H1 (cell line): Measurements from ENCODE around the gene FSIP1. TPM values are rescaled to one million over a fixed set of nuclear protein-coding genes. Genes with fewer than 3 reads are reported as not detected.
A peak's percentile ranks its signal among the peaks of the same experiment; 100 is the strongest.

Experiments
- ASH2L ChIP-seq: fragments of 200-600, 300-600 bp; sonication (generic); IDR thresholded peaks from one replicate; pipeline ENCODE4 v1.7.1; 2017; ENCODE audit warnings: low read length
- ATF2 ChIP-seq: IDR thresholded peaks from 2 replicates; pipeline ENCODE4 v1.6.1; 2012; ENCODE audit warnings: low read length, inconsistent platforms
- CTBP2 ChIP-seq: IDR thresholded peaks from 2 replicates; pipeline ENCODE4 v1.7.0; 2011; ENCODE audit warnings: borderline replicate concordance, mild to moderate bottlenecking, moderate library complexity, mixed read lengths, low read length; ENCODE audit not compliant: insufficient read depth, insufficient read length
- HDAC2 ChIP-seq, 2 experiments: fragments of 300-600 bp in 1 of 2; sonication (generic) in 1 of 2; IDR thresholded peaks; 2 replicates each; pipeline ENCODE4 v1.6.1; 2011 to 2012; ENCODE audit warnings: low read depth in 2 of 2, low read length in 2 of 2, mild to moderate bottlenecking in 2 of 2, moderate library complexity in 2 of 2, borderline replicate concordance in 1 of 2, inconsistent platforms in 1 of 2
- JUN ChIP-seq: IDR thresholded peaks from 2 replicates; pipeline ENCODE4 v1.6.1; 2011; ENCODE audit warnings: low read depth, mild to moderate bottlenecking, improper control_type of control experiment, low read length
- JUND ChIP-seq: IDR thresholded peaks from 2 replicates; pipeline ENCODE4 v1.6.1; 2011; ENCODE audit warnings: mild to moderate bottlenecking, improper control_type of control experiment, low read length
- KDM4A ChIP-seq: IDR thresholded peaks from one replicate; pipeline ENCODE4 v1.7.1; 2012; ENCODE audit warnings: low read depth, mild to moderate bottlenecking, moderate library complexity, low read length, inconsistent platforms; ENCODE audit not compliant: severe bottlenecking
- KDM5A ChIP-seq: fragments of 200-600 bp; IDR thresholded peaks from 2 replicates; pipeline ENCODE4 v1.7.1; 2012; ENCODE audit warnings: mild to moderate bottlenecking, low read length, inconsistent platforms, mixed read lengths
- NANOG ChIP-seq: IDR thresholded peaks from 2 replicates; pipeline ENCODE4 v1.6.1; 2011; ENCODE audit warnings: low read length, low read depth, mild to moderate bottlenecking, inconsistent platforms; ENCODE audit not compliant: insufficient read depth, poor library complexity, severe bottlenecking
- POLR2AphosphoS5 ChIP-seq: IDR thresholded peaks from 2 replicates; pipeline ENCODE4 v1.6.1; 2011; ENCODE audit warnings: low read depth, low read length
- RAD21 ChIP-seq, 2 experiments: IDR thresholded peaks in 1 of 2; conservative IDR thresholded peaks in 1 of 2; 2 replicates each; pipeline ENCODE4 v1.6.1; 2011; ENCODE audit warnings: low read depth in 2 of 2, low read length in 2 of 2, improper control_type of control experiment in 1 of 2, inconsistent platforms in 1 of 2, mild to moderate bottlenecking in 1 of 2, moderate library complexity in 1 of 2
- SIN3A ChIP-seq, 2 experiments: IDR thresholded peaks in 1 of 2; conservative IDR thresholded peaks in 1 of 2; 2 replicates each; pipeline ENCODE4 v1.6.1; 2011 to 2012; ENCODE audit warnings: low read length in 2 of 2, improper control_type of control experiment in 1 of 2, low read depth in 1 of 2, mild to moderate bottlenecking in 1 of 2
- SIRT6 ChIP-seq: IDR thresholded peaks from one replicate; pipeline ENCODE4 v1.7.1; 2012; ENCODE audit warnings: low read length, inconsistent platforms
- SRF ChIP-seq: IDR thresholded peaks from 2 replicates; pipeline ENCODE4 v1.6.1; 2011; ENCODE audit warnings: mild to moderate bottlenecking, low read depth, low read length, moderate library complexity
- TAF1 ChIP-seq: IDR thresholded peaks from 2 replicates; pipeline ENCODE4 v1.6.1; 2011; ENCODE audit warnings: mild to moderate bottlenecking, low read depth, low read length
- TBP ChIP-seq: IDR thresholded peaks from 2 replicates; pipeline ENCODE4 v1.6.1; 2011; ENCODE audit warnings: low read depth, low read length, improper control_type of control experiment
- polyA plus RNA-seq, 7 experiments: library from polyadenylated mRNA; depleted of rRNA in 3 of 7; stranded (reverse) in 5 of 7; unstranded in 2 of 7; fragments of >200 nt in 5 of 7; fragments of 200-250 nt in 2 of 7; gene quantifications; 1 replicate in 5 of 7; 2 replicates in 1 of 7; 4 replicates in 1 of 7; pipeline versions ENCODE4 v1.2.1 to v1.2.3, GENCODE V29; 2011 to 2013; ENCODE audit warnings: missing spikeins in 2 of 7, mixed read lengths in 2 of 7
- total RNA-seq: library from RNA; stranded (reverse); fragmentation: NEBNext Ultra II Directional; extraction: Animal tissue kit (Norgen Biotek cat#: 25700); gene quantifications from 2 replicates; pipeline ENCODE4 v1.2.1, GENCODE V29; 2021
- TF ChIP-seq, protein P1 (sequence below): IDR thresholded peaks from 2 replicates; pipeline ENCODE4 v1.6.1; 2011; ENCODE audit warnings: low read length, improper control_type of control experiment
- TF ChIP-seq, protein P2 (sequence below): IDR thresholded peaks from 2 replicates; pipeline ENCODE4 v1.6.1; 2011; ENCODE audit warnings: low read depth, mild to moderate bottlenecking, low read length; ENCODE audit not compliant: insufficient read depth
- TF ChIP-seq, protein P3 (sequence below): IDR thresholded peaks from 2 replicates; pipeline ENCODE4 v1.6.1; 2012; ENCODE audit warnings: inconsistent platforms

Gene FSIP1
- total and polyA plus RNA-seq, 2 of the 8 experiments (the other 6 are each of a cell fraction or from before 2014, with no cell fraction given), result 0.18 to 1.3 TPM

DNA sequence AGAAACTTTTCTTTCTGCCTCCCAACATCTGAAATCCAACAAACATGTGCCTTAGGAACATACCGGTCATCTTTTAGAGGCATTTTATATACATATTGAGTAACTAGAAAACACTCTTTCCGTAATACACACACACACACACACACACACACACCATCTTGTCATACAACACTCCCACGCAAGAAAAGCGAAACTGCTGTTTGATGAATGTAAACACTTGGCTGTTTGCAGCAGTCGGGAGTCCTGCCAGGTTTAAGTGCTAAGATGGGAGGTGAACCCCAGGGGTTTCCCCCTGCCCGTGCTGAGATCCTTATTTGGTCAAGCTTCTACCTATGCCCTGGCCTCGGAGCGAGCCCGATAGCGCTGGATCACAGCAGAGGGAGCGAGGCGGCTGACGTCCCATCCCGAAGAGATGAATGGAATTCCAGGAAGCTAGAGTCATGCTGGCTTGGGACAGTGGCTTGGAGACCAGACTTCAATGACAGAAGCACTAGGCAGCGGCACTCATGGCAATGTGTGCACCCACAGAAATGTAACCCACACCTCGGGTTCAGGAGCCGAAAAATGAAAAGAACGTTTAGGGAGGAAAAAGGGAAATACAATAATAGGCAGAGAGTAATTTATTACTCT lies 203.0 kb downstream of the FSIP1 start (continued):
- TF ChIP-seq, protein P1, sequence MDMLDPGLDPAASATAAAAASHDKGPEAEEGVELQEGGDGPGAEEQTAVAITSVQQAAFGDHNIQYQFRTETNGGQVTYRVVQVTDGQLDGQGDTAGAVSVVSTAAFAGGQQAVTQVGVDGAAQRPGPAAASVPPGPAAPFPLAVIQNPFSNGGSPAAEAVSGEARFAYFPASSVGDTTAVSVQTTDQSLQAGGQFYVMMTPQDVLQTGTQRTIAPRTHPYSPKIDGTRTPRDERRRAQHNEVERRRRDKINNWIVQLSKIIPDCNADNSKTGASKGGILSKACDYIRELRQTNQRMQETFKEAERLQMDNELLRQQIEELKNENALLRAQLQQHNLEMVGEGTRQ, result no peak
- TF ChIP-seq POLR2AphosphoS5 (peak; percentile 80; the same call in 1 of the 2 replicates), RAD21 (IDR thresholded peaks at IDR 0.05 in 1 of 2, conservative IDR thresholded peaks at IDR 0.05 in 1 of 2; ENCODE audit: low read depth in 2 of 2, low read length in 2 of 2) (peak in 1 of 2 experiments; percentile 1; a peak in 2 of 4 replicates), KDM5A (no peak), JUND (peak; percentile 87), ASH2L (no peak), ATF2 (no peak; the same call in 1 of the 2 replicates), JUN (peak; percentile 73; the same call in 1 of the 2 replicates), TAF1 (peak; percentile 44; the same call in 1 of the 2 replicates), SRF (peak; percentile 98), TBP (peak; percentile 16; the same call in 1 of the 2 replicates), CTBP2 (peak; percentile 79), HDAC2 (IDR thresholded peaks at IDR 0.05; ENCODE audit: borderline replicate concordance in 1 of 2, low read depth in 2 of 2, low read length in 2 of 2) (no peak; a peak in 1 of 4 replicates), KDM4A (no peak), NANOG (peak; percentile 65), SIRT6 (no peak), SIN3A (conservative IDR thresholded peaks at IDR 0.05 in 1 of 2, IDR thresholded peaks at IDR 0.05 in 1 of 2; ENCODE audit: low read depth in 1 of 2, low read length in 2 of 2) (peak in 1 of 2 experiments; percentile 50; a peak in 1 of 4 replicates)
- TF ChIP-seq, protein P2, sequence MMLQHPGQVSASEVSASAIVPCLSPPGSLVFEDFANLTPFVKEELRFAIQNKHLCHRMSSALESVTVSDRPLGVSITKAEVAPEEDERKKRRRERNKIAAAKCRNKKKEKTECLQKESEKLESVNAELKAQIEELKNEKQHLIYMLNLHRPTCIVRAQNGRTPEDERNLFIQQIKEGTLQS, result no peak
- TF ChIP-seq, protein P3, sequence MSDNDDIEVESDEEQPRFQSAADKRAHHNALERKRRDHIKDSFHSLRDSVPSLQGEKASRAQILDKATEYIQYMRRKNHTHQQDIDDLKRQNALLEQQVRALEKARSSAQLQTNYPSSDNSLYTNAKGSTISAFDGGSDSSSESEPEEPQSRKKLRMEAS, result peak; percentile 31; the same call in 1 of the 2 replicates
